ENCODE measurements around the gene ST6GALNAC6. TPM values are rescaled to one million over a fixed set of nuclear protein-coding genes. Genes with fewer than 3 reads are reported as not detected.

The ST6GALNAC6 gene
- total RNA-seq, 2 donors from 2014 or later: 222 to 302 TPM

- peak; percentile 59 to 71 for DNase-seq
- intact Hi-C loops (cut with DNase I, micrococcal nuclease): no loop called here
- peak; percentile 5 for ATAC-seq
Measured at GRCh38 chr9:127905788-127906191, 6.4 kb upstream of the ST6GALNAC6 start.

- intact Hi-C loops (cut with DNase I, micrococcal nuclease): no loop called here
- DNase-seq: peak; percentile 72 to 86
- peak; percentile 79 for ATAC-seq
Measured at GRCh38 chr9:127905004-127905728, 5.8 kb upstream of the ST6GALNAC6 start.

DNA sequence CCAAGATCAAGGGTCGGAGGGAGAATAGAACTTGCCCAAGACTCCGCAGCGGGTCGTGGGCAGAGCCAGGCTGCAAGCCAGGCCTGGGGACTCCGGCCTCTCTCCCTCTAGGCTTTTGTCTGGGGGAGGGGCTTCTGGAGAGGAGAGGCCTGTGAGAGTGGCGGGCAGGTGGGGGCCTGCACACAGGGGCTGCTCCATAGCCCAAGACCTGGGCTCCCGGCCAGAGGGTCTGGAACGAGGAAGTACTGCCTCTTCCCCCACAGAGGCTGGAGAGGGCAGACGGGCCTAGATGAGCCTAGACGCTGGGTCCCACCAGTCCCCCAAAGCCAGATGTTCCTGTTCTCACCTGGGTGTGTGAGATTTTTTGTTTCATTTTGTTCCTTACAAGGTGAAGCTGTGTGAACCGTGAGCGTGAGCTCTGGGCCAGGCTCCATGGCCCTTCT is 5.2 kb upstream of the ST6GALNAC6 start:
- ATAC-seq (peak; percentile 1), DNase-seq (no peak)
- intact Hi-C loops (cut with DNase I, micrococcal nuclease): no loop called here

- DNase-seq (peak; percentile 95), ATAC-seq (peak; percentile 65)
- intact Hi-C loops (cut with DNase I, micrococcal nuclease): no loop called here
Measured at GRCh38 chr9:127903557-127904475, 4.4 kb upstream of the ST6GALNAC6 start.

GRCh38 chr9:127898433-127899127 is 823 bp downstream of the ST6GALNAC6 start:
- ATAC-seq (peak; percentile 28), DNase-seq (no peak)
- intact Hi-C loops (cut with DNase I, micrococcal nuclease): no loop called here

DNA sequence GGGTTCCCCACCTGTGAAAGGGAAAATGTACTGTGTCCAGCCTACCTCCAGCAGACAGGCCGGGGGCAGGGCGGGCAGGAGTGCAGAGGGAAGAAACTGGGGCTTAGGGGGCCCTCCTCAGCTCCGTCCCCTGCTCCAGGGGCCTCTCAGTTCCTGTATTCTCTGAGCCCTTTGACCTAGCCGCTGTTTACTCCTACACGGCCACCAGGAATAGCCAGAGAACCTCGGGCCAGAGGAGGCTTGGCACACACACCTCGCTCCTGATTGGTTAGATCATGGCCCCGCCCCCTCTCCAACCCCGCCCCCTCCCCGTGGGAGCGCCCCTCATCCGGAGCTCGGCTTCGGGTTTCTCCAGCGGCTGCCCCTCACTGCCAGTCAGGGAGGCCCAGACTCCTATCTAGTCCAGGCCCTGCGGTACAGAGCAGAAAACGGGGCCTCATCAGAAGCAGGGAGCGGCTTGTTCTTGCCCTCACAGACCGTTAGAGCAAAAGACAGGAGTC is 2.2 kb downstream of the ST6GALNAC6 start:
- ATAC-seq (peak; percentile 37), DNase-seq (peak; percentile 64 to 72)
- intact Hi-C loops (cut with DNase I, micrococcal nuclease): no loop called here

DNA sequence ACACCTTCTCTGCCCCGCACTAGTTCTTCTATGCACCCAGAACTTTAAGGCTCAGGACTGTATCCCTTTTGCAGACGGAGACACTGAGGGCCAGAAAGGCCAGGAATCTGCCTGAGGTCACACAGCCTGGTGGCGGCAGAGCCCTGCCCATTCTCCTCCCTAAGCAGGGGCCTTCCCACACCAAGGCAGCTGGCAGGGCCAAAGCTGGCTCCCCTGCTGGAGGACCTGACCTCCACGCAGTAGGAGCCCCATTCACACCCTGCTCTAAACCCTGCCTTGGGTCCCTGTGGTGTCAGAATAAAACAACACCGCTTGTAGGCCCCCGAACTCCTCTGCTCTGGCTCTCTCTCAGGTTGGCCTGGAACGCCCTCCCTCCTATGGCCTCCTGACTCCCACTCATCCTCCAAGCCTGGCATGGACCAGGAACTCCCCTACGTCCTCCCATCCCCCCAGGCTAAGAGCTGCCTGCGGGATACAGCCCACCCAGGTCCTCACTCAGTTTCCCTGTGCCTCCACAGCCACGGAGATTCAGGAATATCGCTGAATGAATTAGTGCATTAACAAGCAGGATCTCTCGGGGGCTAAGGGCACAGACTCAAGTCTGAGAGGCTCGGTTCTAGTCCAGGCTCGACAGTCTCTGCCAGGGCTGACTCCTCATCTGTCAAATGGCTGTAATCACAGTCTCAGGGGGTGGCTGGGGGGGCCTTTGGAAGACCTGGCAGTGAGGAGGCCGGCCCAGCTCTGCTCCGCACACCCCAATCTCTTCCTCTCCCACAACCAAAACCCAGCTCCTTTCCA is 2.8 kb downstream of the ST6GALNAC6 start:
- ATAC-seq: no peak
- no peak for DNase-seq
- intact Hi-C loops (cut with DNase I, micrococcal nuclease): no loop called here

GRCh38 chr9:127895811-127896210 is 3.6 kb downstream of the ST6GALNAC6 start:
- no peak for ATAC-seq
- intact Hi-C loops (cut with DNase I, micrococcal nuclease): no loop called here
- no peak for DNase-seq

DNA sequence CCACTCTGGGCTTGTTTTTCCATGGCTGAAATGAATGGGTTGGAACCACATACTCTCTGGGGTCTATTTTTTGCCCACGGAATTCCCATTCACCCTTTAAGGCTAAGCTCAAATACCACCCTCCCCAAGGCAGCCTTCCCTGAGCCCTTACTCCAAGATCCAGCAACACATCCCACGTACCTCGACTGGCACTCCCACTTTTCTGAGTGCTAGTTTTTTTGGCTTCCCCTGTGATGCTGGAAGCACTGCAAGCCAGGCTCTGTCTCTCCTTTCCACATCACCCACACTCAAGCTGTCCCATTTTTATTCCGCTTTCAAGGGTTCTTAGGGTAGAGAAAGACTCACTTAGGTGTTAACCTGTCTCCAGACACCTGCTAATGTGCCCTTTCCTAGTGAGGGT is 6.0 kb downstream of the ST6GALNAC6 start:
- no peak for ATAC-seq
- DNase-seq: no peak
- intact Hi-C loops (cut with DNase I, micrococcal nuclease): no loop called here

DNA sequence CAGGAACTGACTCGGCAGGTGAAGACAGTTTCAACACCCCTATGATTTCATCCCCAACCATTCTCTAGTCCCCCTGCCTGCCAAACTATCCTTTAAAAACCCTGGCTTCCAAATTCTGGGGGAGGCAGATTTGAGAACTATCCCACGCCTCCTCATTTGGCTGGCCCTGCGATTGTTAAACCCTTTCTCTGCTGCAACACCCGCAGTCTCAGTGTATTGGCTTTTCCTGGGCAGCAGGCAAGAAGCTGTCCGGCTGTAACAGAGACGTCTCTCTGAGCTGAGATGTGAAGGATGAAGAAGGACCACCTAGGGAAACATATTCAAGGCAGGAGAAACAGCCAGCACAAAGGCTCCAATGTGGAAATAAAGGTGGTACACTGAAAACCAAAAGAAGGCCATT is 6.6 kb downstream of the ST6GALNAC6 start:
- ATAC-seq: no peak
- no peak for DNase-seq
- intact Hi-C loops (cut with DNase I, micrococcal nuclease): no loop called here

DNA sequence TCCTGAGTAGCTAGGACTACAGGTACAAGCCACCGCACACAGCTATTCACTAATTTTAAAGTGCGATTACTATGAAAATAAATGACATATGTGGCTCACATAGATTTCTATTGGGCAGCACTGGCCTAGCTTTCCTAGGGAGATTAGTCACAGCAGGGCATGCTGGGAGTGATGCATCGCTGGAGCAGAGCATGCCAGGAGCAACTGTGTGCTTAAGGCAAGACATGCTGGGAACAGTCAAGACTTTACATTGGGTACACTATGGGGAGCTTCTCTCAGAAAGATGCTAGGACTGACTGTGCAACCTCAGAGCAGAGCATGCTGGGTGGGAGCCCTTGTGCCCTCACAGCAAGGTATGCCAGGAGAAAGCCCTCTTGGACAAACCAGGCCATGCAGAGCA is 9.3 kb downstream of the ST6GALNAC6 start:
- DNase-seq (no peak), ATAC-seq (no peak)
- intact Hi-C loops (cut with DNase I, micrococcal nuclease): no loop called here

- no peak for ATAC-seq
- intact Hi-C loops (cut with DNase I, micrococcal nuclease): no loop called here
- no peak for DNase-seq
Measured at GRCh38 chr9:127887792-127888191, 11.6 kb downstream of the ST6GALNAC6 start.

DNA sequence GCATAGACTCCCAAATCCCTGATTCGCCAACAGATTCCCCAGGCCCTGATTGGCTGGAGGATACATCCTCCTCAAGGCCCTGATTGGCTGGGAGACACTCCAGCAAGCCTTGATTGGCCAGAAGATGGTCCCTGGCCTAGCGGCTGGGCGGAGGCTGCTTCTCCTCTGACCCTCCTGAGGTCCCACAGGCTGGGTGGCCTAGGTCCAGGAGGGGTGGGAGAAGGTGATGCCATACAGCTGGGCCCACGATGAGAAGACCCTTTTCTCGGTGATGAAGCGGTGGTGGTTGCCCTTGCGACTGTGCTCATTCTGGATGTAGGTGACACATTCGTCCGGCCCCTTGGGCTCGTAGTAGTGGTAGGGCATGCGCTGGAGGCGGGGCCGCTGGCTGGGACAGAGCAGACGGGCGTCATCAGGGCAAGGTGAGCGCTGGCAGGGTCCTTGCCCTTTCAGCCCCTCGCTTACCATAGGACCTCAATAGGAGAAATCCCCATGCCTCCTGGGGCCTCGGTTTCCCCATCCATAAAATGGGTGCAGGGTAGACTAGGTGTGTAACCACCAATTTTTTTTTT is 12.9 kb downstream of the ST6GALNAC6 start:
- intact Hi-C loops (cut with DNase I, micrococcal nuclease): no loop called here
- DNase-seq (no peak), ATAC-seq (no peak)

GRCh38 chr9:127885508-127886281 is 13.7 kb downstream of the ST6GALNAC6 start:
- ATAC-seq: no peak
- no peak for DNase-seq
- intact Hi-C loops (cut with DNase I, micrococcal nuclease): no loop called here

DNA sequence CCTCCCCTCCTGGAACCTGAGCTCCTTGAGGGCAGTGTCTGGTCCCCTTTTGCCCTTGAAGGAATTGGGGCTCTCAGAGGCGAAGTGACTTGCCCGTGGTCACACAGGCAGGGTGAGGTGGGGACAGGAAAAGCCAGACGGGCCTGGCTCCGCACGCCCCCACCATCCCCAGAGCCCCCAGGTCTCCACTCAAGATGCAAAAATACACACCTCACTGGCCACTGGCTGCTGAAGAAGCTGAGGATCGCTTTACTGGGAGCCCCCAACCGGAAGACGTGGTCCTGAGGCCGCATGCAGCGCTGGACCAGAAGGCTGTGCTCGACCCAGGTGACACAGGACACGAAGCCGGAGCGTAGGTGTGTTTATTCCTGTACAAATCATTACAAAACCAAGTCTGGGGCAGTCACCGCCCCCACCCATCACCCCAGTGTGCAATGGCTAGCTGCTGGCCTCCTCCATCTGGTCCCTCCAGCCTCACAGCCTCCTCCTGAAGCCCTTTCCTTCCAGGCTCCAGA is 14.4 kb downstream of the ST6GALNAC6 start:
- intact Hi-C loops (cut with DNase I, micrococcal nuclease): no loop called here
- ATAC-seq: no peak
- DNase-seq: no peak

GRCh38 chr9:127884427-127884911 is 14.9 kb downstream of the ST6GALNAC6 start:
- DNase-seq (peak in 1 of 2 donors; percentile 40), ATAC-seq (peak; percentile 17)
- intact Hi-C loops (cut with DNase I, micrococcal nuclease): no loop called here

DNA sequence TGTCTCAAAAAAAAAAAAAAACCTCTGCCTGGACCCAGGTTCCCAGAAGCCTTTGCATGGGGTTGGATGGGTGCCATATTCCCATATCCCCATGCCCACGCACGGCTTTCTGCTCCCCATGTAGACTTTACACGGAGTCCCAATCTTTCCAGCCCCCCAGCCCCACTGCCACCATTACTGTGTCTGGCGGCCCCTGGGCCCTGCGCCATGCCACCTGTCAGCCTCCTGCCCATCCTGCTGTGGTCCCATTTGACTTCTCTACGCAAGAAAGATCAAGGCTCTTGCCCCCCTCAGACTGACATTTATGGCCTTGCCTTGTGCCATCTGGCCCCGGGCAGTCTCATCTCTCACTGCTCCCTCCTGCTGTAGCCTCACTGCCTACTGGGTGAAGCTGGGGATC is 15.4 kb downstream of the ST6GALNAC6 start:
- intact Hi-C loops (cut with DNase I, micrococcal nuclease): no loop called here
- DNase-seq (no peak), ATAC-seq (no peak)

Data from left colon (tissue), 2 donors.